22Rv1 (cell line): ENCODE results near the gene HMX2.
A peak's percentile ranks its signal among the peaks of the same experiment; 100 is the strongest.

Experiments used
- H3K27ac ChIP-seq: fragments of 450-650 bp; 2 replicates; pipeline ENCODE4 v1.5.1; 2017
- CTCF ChIP-seq: fragments of 450-650 bp; IDR thresholded peaks from 2 replicates; pipeline ENCODE4 v1.5.1; 2017; ENCODE audit warnings: mild to moderate bottlenecking
- ZFX ChIP-seq: fragments of 450-650 bp; IDR thresholded peaks from 2 replicates; pipeline ENCODE4 v1.6.1; 2017; ENCODE audit warnings: antibody characterized with exemption, borderline replicate concordance

The HMX2 gene

GRCh38 chr10:123149162-123149567, 1.2 kb downstream of the HMX2 start:
- H3K27ac ChIP-seq: no peak overlapping the region
- TF ChIP-seq ZFX (no peak), CTCF (no peak)

- TF ChIP-seq CTCF (no peak), ZFX (no peak)
Observed at GRCh38 chr10:123149568-123150270, 1.8 kb downstream of the HMX2 start.

GRCh38 chr10:123150271-123150985, 2.5 kb downstream of the HMX2 start:
- no peak for TF ChIP-seq ZFX
- TF ChIP-seq CTCF: no peak
- H3K27ac ChIP-seq: no peak overlapping the region

More at GRCh38 chr10:123149568-123150270, 1.8 kb downstream of the HMX2 start:
- H3K27ac ChIP-seq: no peak overlapping the region

GRCh38 chr10:123150986-123151736, 3.2 kb downstream of the HMX2 start:
- TF ChIP-seq ZFX: no peak
- TF ChIP-seq CTCF: no peak
- no peak overlapping the region for H3K27ac ChIP-seq

- no peak overlapping the region for H3K27ac ChIP-seq
- no peak for TF ChIP-seq ZFX
- no peak for TF ChIP-seq CTCF
Observed at GRCh38 chr10:123151737-123152135, 3.8 kb downstream of the HMX2 start.

- TF ChIP-seq CTCF (no peak), ZFX (no peak)
- peak overlapping the region; percentile 81; the same call in 1 of the 2 replicates for H3K27ac ChIP-seq
Observed at GRCh38 chr10:123153486-123154091, 5.7 kb downstream of the HMX2 start.
